Activated CD8-positive, alpha-beta memory T cell treated with anti-CD3 and anti-CD28 coated beads for 1 hour (primary cell): ENCODE data around the gene CYP1B1.
"Not testable (repeated sequence)": the region's sequence is repeated elsewhere in the genome, so short reads cannot be mapped to it uniquely, and the experiment has no call there.

Source experiments
- DNase-seq, 2 donors: peaks; one replicate each; pipeline ENCODE4 v3.0.0-alpha.2; 2020; ENCODE audit warnings: low read depth in 1 of 2; ENCODE audit errors: extremely low read depth in 1 of 2

Gene CYP1B1

GRCh38 chr2:38075507-38076151, at the start of gene CYP1B1:
Gene CYP1B1 (minus strand): TSS chr2:38076151. CDS start chr2:38075388, 763 bp downstream.
- no peak for DNase-seq

GRCh38 chr2:38125007-38125406, 49.1 kb upstream of the CYP1B1 start:
- no peak for DNase-seq

GRCh38 chr2:38123911-38124310, 48.0 kb upstream of the CYP1B1 start:
- DNase-seq: no peak

- DNase-seq: no peak
These were observed 46.4 kb upstream of the CYP1B1 start for GRCh38 chr2:38122344-38122743.

GRCh38 chr2:38121481-38121880, 45.5 kb upstream of the CYP1B1 start:
- DNase-seq: no peak

- DNase-seq: no peak
These were observed 44.9 kb upstream of the CYP1B1 start for GRCh38 chr2:38120829-38121228.

- DNase-seq: no peak
These were observed 44.3 kb upstream of the CYP1B1 start for GRCh38 chr2:38120264-38120592.

- no peak for DNase-seq
These were observed 40.8 kb upstream of the CYP1B1 start for GRCh38 chr2:38116762-38117161.

- DNase-seq: peak in 1 of 2 donors; percentile 41
These were observed 39.5 kb upstream of the CYP1B1 start for GRCh38 chr2:38115216-38116032.

- DNase-seq: no peak
These were observed 38.2 kb upstream of the CYP1B1 start for GRCh38 chr2:38113981-38114708.

GRCh38 chr2:38113051-38113450, 37.1 kb upstream of the CYP1B1 start:
- no peak for DNase-seq

GRCh38 chr2:38111350-38111749, 35.4 kb upstream of the CYP1B1 start:
- DNase-seq: not testable (repeated sequence)

- DNase-seq: no peak
These were observed 33.8 kb upstream of the CYP1B1 start for GRCh38 chr2:38109732-38110181.

GRCh38 chr2:38108907-38109731, 33.2 kb upstream of the CYP1B1 start:
- DNase-seq: no peak

GRCh38 chr2:38107738-38108410, 31.9 kb upstream of the CYP1B1 start:
- no peak for DNase-seq

- DNase-seq: no peak
These were observed 30.6 kb upstream of the CYP1B1 start for GRCh38 chr2:38106405-38107094.

- DNase-seq: no peak
These were observed 30.0 kb upstream of the CYP1B1 start for GRCh38 chr2:38105922-38106321.

GRCh38 chr2:38104598-38104997, 28.6 kb upstream of the CYP1B1 start:
- DNase-seq: no peak

GRCh38 chr2:38100328-38100727, 24.4 kb upstream of the CYP1B1 start:
- no peak for DNase-seq
